Liver (tissue), 9 donors: Measurements from ENCODE around the gene BIK. TPM values are rescaled to one million over a fixed set of nuclear protein-coding genes. Genes with fewer than 3 reads are reported as not detected.

Experiments used
- DNase-seq: peaks from one replicate; pipeline ENCODE4 v3.0.0-alpha.2; 2017; ENCODE audit warnings: low spot score
- H3K27ac ChIP-seq, 2 donors: one replicate each; pipeline ENCODE4 v1.7.0; 2013; ENCODE audit warnings: inconsistent platforms in 2 of 2, low read length in 2 of 2, control low read depth in 1 of 2, low read depth in 1 of 2, mild to moderate bottlenecking in 1 of 2
- H3K27me3 ChIP-seq, 4 donors: one replicate each; pipeline versions ENCODE4 v1.6.1 to v1.7.0; 2013; ENCODE audit warnings: low read length in 3 of 4, inconsistent platforms in 1 of 4, mild to moderate bottlenecking in 1 of 4, moderate library complexity in 1 of 4; ENCODE audit not compliant: control insufficient read depth in 4 of 4, insufficient read depth in 4 of 4
- H3K36me3 ChIP-seq, 4 donors: one replicate each; pipeline versions ENCODE4 v1.6.1 to v1.7.0; 2013; ENCODE audit warnings: low read length in 3 of 4, mild to moderate bottlenecking in 3 of 4, low read depth in 1 of 4, moderate library complexity in 1 of 4; ENCODE audit not compliant: control insufficient read depth in 4 of 4, insufficient read depth in 3 of 4
- H3K4me1 ChIP-seq, 4 donors: one replicate each; pipeline versions ENCODE4 v1.6.1 to v1.7.0; 2013; ENCODE audit warnings: low read length in 3 of 4, mild to moderate bottlenecking in 3 of 4, moderate library complexity in 1 of 4; ENCODE audit not compliant: control insufficient read depth in 4 of 4, insufficient read depth in 4 of 4
- H3K4me3 ChIP-seq, 3 donors: one replicate each; pipeline versions ENCODE4 v1.6.1 to v1.7.0; 2013; ENCODE audit warnings: low read length in 3 of 3, control low read depth in 1 of 3, low read depth in 1 of 3, mild to moderate bottlenecking in 1 of 3
- H3K9ac ChIP-seq, 2 donors: one replicate each; pipeline ENCODE4 v1.7.0; 2013; ENCODE audit warnings: low read length in 2 of 2, mild to moderate bottlenecking in 2 of 2, moderate library complexity in 2 of 2, control low read depth in 1 of 2, low read depth in 1 of 2
- H3K9me3 ChIP-seq, 4 donors: one replicate each; pipeline versions ENCODE4 v1.6.1 to v1.7.0; 2013; ENCODE audit warnings: low read length in 3 of 4; ENCODE audit not compliant: control insufficient read depth in 4 of 4
- EGR1 ChIP-seq, 2 donors: IDR thresholded peaks; 2 replicates each; pipeline ENCODE4 v1.6.1; 2016 to 2018; ENCODE audit warnings: antibody characterized with exemption in 2 of 2, low read depth in 2 of 2
- FOXA1 ChIP-seq: IDR thresholded peaks from 2 replicates; pipeline ENCODE4 v1.6.1; 2016; ENCODE audit warnings: antibody characterized with exemption
- FOXA2 ChIP-seq: IDR thresholded peaks from 2 replicates; pipeline ENCODE4 v1.6.1; 2016; ENCODE audit warnings: antibody characterized with exemption
- GABPA ChIP-seq, 2 donors: IDR thresholded peaks in 1 of 2; conservative IDR thresholded peaks in 1 of 2; 2 replicates each; pipeline ENCODE4 v1.6.1; 2016; ENCODE audit warnings: antibody characterized with exemption in 2 of 2, mild to moderate bottlenecking in 1 of 2, moderate library complexity in 1 of 2
- HNF4A ChIP-seq, 2 donors: conservative IDR thresholded peaks; 2 replicates each; pipeline ENCODE4 v1.6.1; 2016; ENCODE audit warnings: antibody characterized with exemption in 2 of 2, mild to moderate bottlenecking in 2 of 2
- HNF4G ChIP-seq: IDR thresholded peaks from 2 replicates; pipeline ENCODE4 v1.6.1; 2016; ENCODE audit warnings: antibody characterized with exemption
- JUND ChIP-seq, 2 donors: IDR thresholded peaks; 2 replicates each; pipeline ENCODE4 v1.6.1; 2016; ENCODE audit warnings: antibody characterized with exemption in 2 of 2
- NR2F2 ChIP-seq: IDR thresholded peaks from 2 replicates; pipeline ENCODE4 v1.6.1; 2016; ENCODE audit warnings: antibody characterized with exemption
- RAD21 ChIP-seq, 2 donors: IDR thresholded peaks; 2 replicates each; pipeline ENCODE4 v1.6.1; 2016; ENCODE audit warnings: antibody characterized with exemption in 2 of 2, mild to moderate bottlenecking in 2 of 2
- RXRA ChIP-seq, 2 donors: IDR thresholded peaks; 2 replicates each; pipeline ENCODE4 v1.6.1; 2017 to 2018; ENCODE audit warnings: antibody characterized with exemption in 2 of 2, mild to moderate bottlenecking in 1 of 2
- SP1 ChIP-seq: IDR thresholded peaks from 2 replicates; pipeline ENCODE4 v1.6.1; 2018; ENCODE audit warnings: antibody characterized with exemption, mild to moderate bottlenecking
- TAF1 ChIP-seq: conservative IDR thresholded peaks from 2 replicates; pipeline ENCODE4 v1.6.1; 2016; ENCODE audit warnings: antibody characterized with exemption, mild to moderate bottlenecking
- YY1 ChIP-seq: IDR thresholded peaks from 2 replicates; pipeline ENCODE4 v1.6.1; 2016; ENCODE audit warnings: antibody characterized with exemption, mild to moderate bottlenecking
- ZBTB33 ChIP-seq: IDR thresholded peaks from 2 replicates; pipeline ENCODE4 v1.6.1; 2016; ENCODE audit warnings: antibody characterized with exemption
- WGBS: extraction: QIAGEN DNeasy Blood & Tissue Kit; methylation state at CpG from one replicate; pipeline ENCODE4 v1.1.7; 2013; 5-methylcytosine and 5-hydroxymethylcytosine counted together
- polyA plus RNA-seq, 2 donors: library from polyadenylated mRNA; stranded (reverse) in 1 of 2; unstranded in 1 of 2; fragments of 200-250 nt in 1 of 2; fragments of >200 nt in 1 of 2; fragmentation: Nextera tagmentation in 1 of 2; extraction: Ambion mirVana in 1 of 2; gene quantifications; one replicate each; pipeline versions ENCODE4 v1.2.1 to v1.2.3, GENCODE V29; 2013 to 2015
- total RNA-seq, 2 donors: library from RNA; depleted of rRNA; stranded (reverse); fragments of >200 nt; gene quantifications; one replicate each; pipeline ENCODE4 v1.2.3, GENCODE V29; 2014
- TF ChIP-seq, protein P1 (sequence below): IDR thresholded peaks from 2 replicates; pipeline ENCODE4 v1.6.1; 2016; ENCODE audit warnings: antibody characterized with exemption
- TF ChIP-seq, protein P2 (sequence below): fragments of 150-350 bp; IDR thresholded peaks from 2 replicates; pipeline ENCODE4 v1.5.1; 2017; ENCODE audit warnings: improper control_type of control experiment, low read depth, low read length; ENCODE audit not compliant: missing input control
- TF ChIP-seq, protein P3 (sequence below): IDR thresholded peaks from 2 replicates; pipeline ENCODE4 v1.6.1; 2016; ENCODE audit warnings: antibody characterized with exemption
- TF ChIP-seq, protein P4 (sequence below): IDR thresholded peaks from 2 replicates; pipeline ENCODE4 v1.6.1; 2016; ENCODE audit warnings: antibody characterized with exemption, mild to moderate bottlenecking
- donor health status: healthy.
- donor health status: healthy.
- donor health status: healthy.
- donor health status: healthy.
- donor health status: healthy.

The BIK gene
- total and polyA plus RNA-seq, 4 donors = 0.23 to 0.89 (median 0.33) TPM; not detected in 1

GRCh38 chr22:43096420-43096819 lies 14.1 kb upstream of the BIK start:
- WGBS = 87% methylated on average over 8 of the region's 8 CpGs

DNA sequence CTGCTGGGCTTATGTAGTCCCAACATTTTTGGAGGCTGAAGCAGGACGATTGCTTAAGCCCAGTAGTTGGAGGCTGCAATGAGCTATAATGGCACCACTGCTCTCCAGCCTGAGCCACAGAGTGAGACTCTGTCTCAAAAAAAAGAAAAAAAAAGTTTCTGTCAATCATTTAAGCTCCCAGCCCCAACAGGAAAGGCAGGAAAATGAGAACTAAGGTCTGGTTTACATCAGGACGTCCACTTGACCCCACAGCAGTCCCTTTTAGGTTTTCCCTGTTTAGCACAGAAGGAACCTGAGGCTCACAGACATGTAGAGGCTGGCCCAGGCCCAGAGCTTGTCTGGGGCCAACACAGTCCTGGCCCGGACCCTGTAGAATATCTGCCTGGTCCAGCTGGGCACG lies 12.2 kb upstream of the BIK start:
- no peak overlapping the region for H3K27ac ChIP-seq
- no peaks in the 10 kb centered on the region for H3K4me1 ChIP-seq
- WGBS = 67% methylated on average over 4 of the region's 4 CpGs
- TF ChIP-seq GABPA (IDR thresholded peaks at IDR 0.05 in 1 of 2, conservative IDR thresholded peaks at IDR 0.05 in 1 of 2) (no peak), SP1 (no peak), EGR1 (IDR thresholded peaks at IDR 0.05; ENCODE audit: low read depth in 2 of 2) (no peak), ZBTB33 (no peak), TAF1 (no peak), FOXA1 (no peak), RXRA (IDR thresholded peaks at IDR 0.05) (no peak), YY1 (no peak), HNF4A (conservative IDR thresholded peaks at IDR 0.05) (no peak), FOXA2 (no peak), NR2F2 (no peak), JUND (IDR thresholded peaks at IDR 0.05) (no peak), HNF4G (no peak), RAD21 (IDR thresholded peaks at IDR 0.05) (no peak)
- TF ChIP-seq, protein P1, sequence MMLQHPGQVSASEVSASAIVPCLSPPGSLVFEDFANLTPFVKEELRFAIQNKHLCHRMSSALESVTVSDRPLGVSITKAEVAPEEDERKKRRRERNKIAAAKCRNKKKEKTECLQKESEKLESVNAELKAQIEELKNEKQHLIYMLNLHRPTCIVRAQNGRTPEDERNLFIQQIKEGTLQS = no peak
- TF ChIP-seq, protein P2, sequence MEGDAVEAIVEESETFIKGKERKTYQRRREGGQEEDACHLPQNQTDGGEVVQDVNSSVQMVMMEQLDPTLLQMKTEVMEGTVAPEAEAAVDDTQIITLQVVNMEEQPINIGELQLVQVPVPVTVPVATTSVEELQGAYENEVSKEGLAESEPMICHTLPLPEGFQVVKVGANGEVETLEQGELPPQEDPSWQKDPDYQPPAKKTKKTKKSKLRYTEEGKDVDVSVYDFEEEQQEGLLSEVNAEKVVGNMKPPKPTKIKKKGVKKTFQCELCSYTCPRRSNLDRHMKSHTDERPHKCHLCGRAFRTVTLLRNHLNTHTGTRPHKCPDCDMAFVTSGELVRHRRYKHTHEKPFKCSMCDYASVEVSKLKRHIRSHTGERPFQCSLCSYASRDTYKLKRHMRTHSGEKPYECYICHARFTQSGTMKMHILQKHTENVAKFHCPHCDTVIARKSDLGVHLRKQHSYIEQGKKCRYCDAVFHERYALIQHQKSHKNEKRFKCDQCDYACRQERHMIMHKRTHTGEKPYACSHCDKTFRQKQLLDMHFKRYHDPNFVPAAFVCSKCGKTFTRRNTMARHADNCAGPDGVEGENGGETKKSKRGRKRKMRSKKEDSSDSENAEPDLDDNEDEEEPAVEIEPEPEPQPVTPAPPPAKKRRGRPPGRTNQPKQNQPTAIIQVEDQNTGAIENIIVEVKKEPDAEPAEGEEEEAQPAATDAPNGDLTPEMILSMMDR = no peak
- TF ChIP-seq, protein P3, sequence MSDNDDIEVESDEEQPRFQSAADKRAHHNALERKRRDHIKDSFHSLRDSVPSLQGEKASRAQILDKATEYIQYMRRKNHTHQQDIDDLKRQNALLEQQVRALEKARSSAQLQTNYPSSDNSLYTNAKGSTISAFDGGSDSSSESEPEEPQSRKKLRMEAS = no peak
- TF ChIP-seq, protein P4, sequence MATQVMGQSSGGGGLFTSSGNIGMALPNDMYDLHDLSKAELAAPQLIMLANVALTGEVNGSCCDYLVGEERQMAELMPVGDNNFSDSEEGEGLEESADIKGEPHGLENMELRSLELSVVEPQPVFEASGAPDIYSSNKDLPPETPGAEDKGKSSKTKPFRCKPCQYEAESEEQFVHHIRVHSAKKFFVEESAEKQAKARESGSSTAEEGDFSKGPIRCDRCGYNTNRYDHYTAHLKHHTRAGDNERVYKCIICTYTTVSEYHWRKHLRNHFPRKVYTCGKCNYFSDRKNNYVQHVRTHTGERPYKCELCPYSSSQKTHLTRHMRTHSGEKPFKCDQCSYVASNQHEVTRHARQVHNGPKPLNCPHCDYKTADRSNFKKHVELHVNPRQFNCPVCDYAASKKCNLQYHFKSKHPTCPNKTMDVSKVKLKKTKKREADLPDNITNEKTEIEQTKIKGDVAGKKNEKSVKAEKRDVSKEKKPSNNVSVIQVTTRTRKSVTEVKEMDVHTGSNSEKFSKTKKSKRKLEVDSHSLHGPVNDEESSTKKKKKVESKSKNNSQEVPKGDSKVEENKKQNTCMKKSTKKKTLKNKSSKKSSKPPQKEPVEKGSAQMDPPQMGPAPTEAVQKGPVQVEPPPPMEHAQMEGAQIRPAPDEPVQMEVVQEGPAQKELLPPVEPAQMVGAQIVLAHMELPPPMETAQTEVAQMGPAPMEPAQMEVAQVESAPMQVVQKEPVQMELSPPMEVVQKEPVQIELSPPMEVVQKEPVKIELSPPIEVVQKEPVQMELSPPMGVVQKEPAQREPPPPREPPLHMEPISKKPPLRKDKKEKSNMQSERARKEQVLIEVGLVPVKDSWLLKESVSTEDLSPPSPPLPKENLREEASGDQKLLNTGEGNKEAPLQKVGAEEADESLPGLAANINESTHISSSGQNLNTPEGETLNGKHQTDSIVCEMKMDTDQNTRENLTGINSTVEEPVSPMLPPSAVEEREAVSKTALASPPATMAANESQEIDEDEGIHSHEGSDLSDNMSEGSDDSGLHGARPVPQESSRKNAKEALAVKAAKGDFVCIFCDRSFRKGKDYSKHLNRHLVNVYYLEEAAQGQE = no peak
- H3K36me3 ChIP-seq = no peaks in the 10 kb centered on the region
- no peak overlapping the region for H3K9ac ChIP-seq
- H3K9me3 ChIP-seq = peaks cover 0 to 4% (median 1%) of the 10 kb centered on the region in 4 donors
- H3K27me3 ChIP-seq = no peaks in the 10 kb centered on the region
- DNase-seq = no peak
- H3K4me3 ChIP-seq = no peak overlapping the region

More at GRCh38 chr22:43096420-43096819, 14.1 kb upstream of the BIK start:
- TF ChIP-seq, protein P1 = no peak
- TF ChIP-seq EGR1 (IDR thresholded peaks at IDR 0.05; ENCODE audit: low read depth in 2 of 2) (no peak), ZBTB33 (no peak)
- H3K4me1 ChIP-seq = no peaks in the 10 kb centered on the region
- no peaks in the 10 kb centered on the region for H3K27me3 ChIP-seq
- no peak overlapping the region for H3K27ac ChIP-seq
- H3K4me3 ChIP-seq = no peak overlapping the region
- H3K36me3 ChIP-seq = no peaks in the 10 kb centered on the region
- peaks cover 0 to 4% (median 1%) of the 10 kb centered on the region in 4 donors for H3K9me3 ChIP-seq
- no peak overlapping the region for H3K9ac ChIP-seq
- no peak for DNase-seq
